Limb (tissue), 2 donors: Measurements from ENCODE around the gene SLC12A7.
A peak's percentile ranks its signal among the peaks of the same experiment; 100 is the strongest.
"Not testable (repeated sequence)": the region's sequence is repeated elsewhere in the genome, so short reads cannot be mapped to it uniquely, and the experiment has no call there.

Source experiments
- DNase-seq, 2 donors: peaks; one replicate each; pipeline ENCODE4 v3.0.0-alpha.2; 2016; ENCODE audit errors: extremely low spot score in 2 of 2

The SLC12A7 gene

DNA sequence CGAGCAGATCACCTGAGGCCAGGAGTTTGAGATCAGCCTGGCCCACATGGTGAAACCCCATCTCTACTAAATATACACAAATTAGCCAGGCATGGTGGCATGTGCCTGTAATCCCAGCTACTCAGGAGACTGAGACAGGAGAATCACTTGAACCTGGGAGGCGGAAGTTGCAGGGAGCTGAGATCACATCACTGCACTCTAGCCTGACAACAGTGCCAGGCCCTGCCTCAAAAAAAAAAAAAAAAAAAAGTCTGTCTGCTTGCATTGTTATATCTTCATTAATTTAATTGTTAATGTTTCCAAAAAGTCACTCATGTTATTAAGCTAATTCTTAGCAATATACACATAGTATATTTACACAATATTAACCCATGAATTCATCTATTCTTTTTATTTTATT is 13.8 kb upstream of the SLC12A7 start:
- DNase-seq = not testable (repeated sequence)

GRCh38 chr5:1125030-1125357 is 13.1 kb upstream of the SLC12A7 start:
- DNase-seq = peak; percentile 74 to 78

- DNase-seq = no peak
Measured at GRCh38 chr5:1124205-1125029, 12.6 kb upstream of the SLC12A7 start.

- no peak for DNase-seq
Measured at GRCh38 chr5:1123418-1124147, 11.7 kb upstream of the SLC12A7 start.

GRCh38 chr5:1122511-1123294 is 10.8 kb upstream of the SLC12A7 start:
- no peak for DNase-seq

DNA sequence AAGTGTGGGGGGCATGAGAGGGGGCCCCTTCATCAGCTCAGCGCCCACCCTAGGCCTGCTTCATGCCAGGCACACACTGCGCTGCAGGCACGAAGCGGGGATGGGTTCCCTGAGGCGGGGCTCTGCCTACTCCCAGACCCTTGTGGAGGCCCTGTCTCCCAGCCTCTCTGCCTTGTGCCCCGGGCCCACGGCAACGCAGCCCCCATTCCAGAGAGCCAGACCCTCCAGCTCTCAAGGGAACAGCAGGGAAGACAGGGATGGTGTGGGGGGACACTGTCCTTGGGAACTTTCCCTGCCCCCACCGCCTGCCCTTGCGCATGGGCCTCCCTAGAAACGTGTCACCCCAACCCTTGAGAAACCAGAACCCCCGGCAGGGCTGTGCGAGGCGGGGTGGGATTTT is 10.0 kb upstream of the SLC12A7 start:
- no peak for DNase-seq

GRCh38 chr5:1121044-1121443 is 9.2 kb upstream of the SLC12A7 start:
- no peak for DNase-seq

GRCh38 chr5:1120236-1120999 is 8.6 kb upstream of the SLC12A7 start:
- DNase-seq = no peak

GRCh38 chr5:1119312-1119831 is 7.5 kb upstream of the SLC12A7 start:
- DNase-seq = no peak

DNA sequence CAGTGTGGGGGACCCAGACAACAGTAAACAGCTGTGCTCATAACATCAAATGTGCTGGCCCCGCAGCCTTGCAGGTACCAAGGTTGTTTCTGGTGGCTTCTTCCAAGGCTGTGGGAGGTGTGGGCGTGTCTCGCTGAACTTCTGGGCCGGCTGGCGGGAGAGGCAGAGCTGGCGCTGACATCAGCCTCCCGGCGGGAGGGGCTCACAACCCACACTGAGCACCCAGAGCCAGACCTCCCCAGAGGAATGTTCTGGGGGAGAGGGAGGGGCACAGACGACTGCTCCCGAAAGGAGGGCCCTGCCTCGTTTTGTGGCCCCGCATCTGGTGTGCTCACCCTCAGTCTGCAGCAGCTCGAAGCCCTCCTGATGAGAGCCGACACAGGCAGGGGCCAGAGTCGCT is 6.9 kb upstream of the SLC12A7 start:
- no peak for DNase-seq

DNA sequence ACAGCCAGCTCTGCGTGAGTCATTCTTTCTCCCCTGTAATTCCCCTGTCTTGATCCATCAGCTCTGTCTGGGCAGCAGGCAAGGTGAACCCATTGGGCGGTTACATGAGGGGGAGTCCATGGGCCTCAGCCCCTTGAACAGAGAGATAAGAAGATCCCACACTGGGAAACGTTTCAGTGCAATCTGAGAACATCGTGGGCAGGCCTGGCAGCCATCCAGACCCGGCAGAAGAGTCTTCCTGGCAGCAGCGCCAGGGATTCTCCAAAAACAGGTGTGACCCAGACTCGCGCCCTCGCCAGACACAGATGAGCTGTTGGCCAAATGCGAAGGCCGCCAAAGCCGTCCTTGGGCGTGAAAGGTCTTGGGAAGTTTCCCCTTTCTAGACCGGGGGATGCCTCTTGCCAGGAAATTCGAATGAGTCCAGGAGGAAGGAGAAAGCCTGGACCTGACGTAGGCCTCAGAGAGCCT is 6.4 kb upstream of the SLC12A7 start:
- peak in 1 of 2 donors; percentile 77 for DNase-seq

GRCh38 chr5:1116977-1117376 is 5.1 kb upstream of the SLC12A7 start:
- DNase-seq = no peak

- DNase-seq = no peak
Measured at GRCh38 chr5:1116109-1116740, 4.4 kb upstream of the SLC12A7 start.

DNA sequence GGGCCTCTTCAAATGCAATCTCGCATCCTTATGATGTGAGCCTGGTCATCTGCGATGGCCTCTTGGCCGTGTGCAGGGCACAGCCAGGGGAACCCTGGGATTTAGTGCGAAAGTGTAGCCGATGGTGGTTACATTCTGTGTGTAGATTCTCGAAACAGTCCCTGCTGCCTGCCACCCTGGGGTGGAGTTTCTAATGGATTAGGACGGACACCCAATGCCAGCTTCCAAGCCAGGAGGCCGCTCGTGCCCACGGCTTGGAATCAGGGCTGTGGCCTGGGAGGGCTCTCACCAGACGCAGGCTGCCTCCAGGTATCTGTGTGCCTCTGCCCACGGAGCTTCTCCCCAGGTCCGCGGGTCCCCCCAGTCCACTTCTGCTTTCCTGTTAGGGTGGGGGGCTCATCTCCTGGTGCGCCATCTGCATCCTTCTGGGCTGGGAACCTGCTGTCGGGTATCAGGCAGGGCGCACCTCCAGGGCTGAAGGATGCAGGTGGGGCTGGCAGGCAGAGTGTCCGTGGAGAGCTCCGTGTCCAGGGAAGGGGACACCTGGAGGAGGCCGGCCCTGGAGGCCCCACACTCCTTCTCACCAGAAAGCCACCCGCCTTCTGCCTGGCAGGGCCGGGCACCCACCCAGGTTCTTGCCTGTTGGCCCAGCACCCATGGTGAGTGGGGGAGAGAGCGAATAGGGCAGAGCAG is 3.4 kb upstream of the SLC12A7 start:
- no peak for DNase-seq

GRCh38 chr5:1113805-1114586 is 2.1 kb upstream of the SLC12A7 start:
- DNase-seq = no peak

DNA sequence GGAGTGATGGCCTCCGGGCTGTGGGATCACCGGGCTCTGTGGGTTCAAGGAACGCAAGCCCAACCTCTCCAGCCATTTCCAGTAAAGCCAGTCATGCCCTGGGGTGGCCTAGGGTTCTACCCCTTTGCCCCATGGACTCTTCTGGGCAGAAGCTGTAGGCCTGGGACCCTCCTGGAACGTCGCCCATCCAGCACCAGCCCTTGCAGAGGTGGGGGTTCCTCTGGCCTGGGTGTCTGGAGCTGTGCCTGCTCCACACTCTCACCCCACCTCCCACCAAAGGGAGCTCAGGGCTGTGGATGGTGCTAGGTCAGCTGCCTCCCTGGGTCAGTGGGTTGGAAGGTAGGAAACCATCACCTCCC is 1.4 kb upstream of the SLC12A7 start:
- DNase-seq = no peak

- no peak for DNase-seq
Measured at GRCh38 chr5:1112596-1113331, 901 bp upstream of the SLC12A7 start.

DNA sequence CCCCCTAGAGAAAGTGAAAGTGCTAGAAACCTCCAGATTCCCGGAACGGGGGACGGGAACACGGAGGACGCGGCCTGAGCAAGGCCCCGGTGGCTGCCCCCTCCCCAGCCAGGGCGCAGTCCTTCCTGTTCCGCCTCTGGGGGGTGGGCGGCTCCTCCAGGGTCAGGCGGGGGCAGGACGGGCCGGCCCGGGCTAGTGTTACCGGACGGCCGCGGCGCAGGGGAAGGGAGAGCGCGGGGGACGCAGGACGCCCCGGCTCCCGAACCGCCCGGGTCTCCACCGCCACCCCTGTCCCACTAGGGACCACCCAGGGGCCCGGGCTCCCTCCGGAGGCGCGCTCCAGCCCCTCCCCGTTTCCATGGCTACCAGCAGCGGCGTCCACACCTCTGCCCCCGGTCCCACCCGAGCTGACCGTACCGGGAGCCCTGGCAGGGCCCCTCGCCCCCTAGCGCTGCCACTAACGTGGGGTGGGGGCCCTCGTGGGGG is 579 bp downstream of the SLC12A7 start:
- DNase-seq = peak in 1 of 2 donors; percentile 68
